Body of pancreas (tissue), 4 donors: ENCODE measurements around the gene INIP.

ENCODE experiments used
- CTCF ChIP-seq, 7 experiments: fragments of 450-650 bp in 4 of 7; fragments of 200-600 bp in 3 of 7; sonication (generic) in 3 of 7; IDR thresholded peaks; one replicate each; pipeline ENCODE4 v1.5.1; 2016 to 2019; ENCODE audit warnings: antibody characterized with exemption in 7 of 7
- POLR2A ChIP-seq, 3 donors: fragments of 450-650 bp; IDR thresholded peaks; one replicate each; pipeline ENCODE4 v1.6.1; 2016; ENCODE audit warnings: antibody characterized with exemption in 3 of 3, mild to moderate bottlenecking in 2 of 3

DNA sequence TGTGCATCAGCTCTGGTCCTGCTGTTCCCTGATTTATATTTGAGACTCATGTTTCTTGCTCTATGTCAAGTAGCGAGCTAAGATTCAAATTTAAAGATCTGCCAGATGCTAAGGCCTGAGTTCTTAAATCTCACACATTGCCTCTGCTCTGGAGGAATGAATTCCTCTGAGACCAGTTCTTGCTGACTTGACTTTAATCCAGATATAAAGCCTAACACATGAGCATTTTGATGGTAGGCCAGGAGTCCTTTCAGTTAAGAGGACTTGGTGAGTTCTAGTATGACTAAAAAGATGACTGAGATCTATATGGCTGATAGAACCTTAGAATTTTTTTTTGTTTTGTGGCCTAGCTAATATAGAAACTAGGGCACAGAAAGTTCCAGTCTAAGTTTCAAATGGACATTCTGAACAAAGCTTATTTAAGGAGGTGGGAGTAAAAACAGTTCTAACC, 1.3 kb upstream of the INIP start:
- no peak for TF ChIP-seq CTCF (IDR thresholded peaks at IDR 0.05)
- no peak for TF ChIP-seq POLR2A (IDR thresholded peaks at IDR 0.05)
